Aorta (tissue), 5 donors: ENCODE measurements around the gene MTG1. TPM values are rescaled to one million over a fixed set of nuclear protein-coding genes. Genes with fewer than 3 reads are reported as not detected.
"Not testable (repeated sequence)": the region's sequence is repeated elsewhere in the genome, so short reads cannot be mapped to it uniquely, and the experiment has no call there.

ENCODE experiments used
- ATAC-seq: fragments of 200-7000 bp; cut with Tn5 transposase; one replicate; pipeline ENCODE4 v1.9.1; 2022; ENCODE audit warnings: moderate library complexity; ENCODE audit not compliant: low FRiP score
- DNase-seq, 2 donors: peaks; one replicate each; pipeline ENCODE4 v3.0.0-alpha.2; 2020
- H3K27ac ChIP-seq, 2 donors: one replicate each; pipeline ENCODE4 v1.5.1; 2013; ENCODE audit warnings: low read length in 2 of 2, mild to moderate bottlenecking in 2 of 2, moderate library complexity in 2 of 2, control low read depth in 1 of 2, inconsistent platforms in 1 of 2, low read depth in 1 of 2
- H3K27me3 ChIP-seq, 2 donors: one replicate each; pipeline ENCODE4 v1.6.1; 2013; ENCODE audit warnings: control low read depth in 1 of 2, low read length in 1 of 2, mild to moderate bottlenecking in 1 of 2, moderate library complexity in 1 of 2; ENCODE audit not compliant: insufficient read depth in 2 of 2, control insufficient read depth in 1 of 2
- H3K36me3 ChIP-seq, 2 donors: one replicate each; pipeline ENCODE4 v1.6.1; 2013; ENCODE audit warnings: control low read depth in 1 of 2, low read length in 1 of 2, mild to moderate bottlenecking in 1 of 2; ENCODE audit not compliant: insufficient read depth in 2 of 2, control insufficient read depth in 1 of 2
- H3K4me1 ChIP-seq, 2 donors: one replicate each; pipeline ENCODE4 v1.6.1; 2013; ENCODE audit warnings: low read length in 2 of 2, control low read depth in 1 of 2, mild to moderate bottlenecking in 1 of 2, moderate library complexity in 1 of 2; ENCODE audit not compliant: insufficient read depth in 2 of 2, control insufficient read depth in 1 of 2
- H3K4me3 ChIP-seq, 2 donors: one replicate each; pipeline ENCODE4 v1.5.1; 2013; ENCODE audit warnings: low read length in 2 of 2, control low read depth in 1 of 2, mild to moderate bottlenecking in 1 of 2
- H3K9me3 ChIP-seq: one replicate; pipeline ENCODE4 v1.6.1; 2013; ENCODE audit warnings: mild to moderate bottlenecking, low read length; ENCODE audit not compliant: control insufficient read depth
- WGBS, 2 donors: extraction: QIAGEN DNeasy Blood & Tissue Kit; methylation state at CpG; one replicate each; pipeline ENCODE4 v1.1.7; 2013; 5-methylcytosine and 5-hydroxymethylcytosine counted together
- intact Hi-C, 2 donors: fragments of 100-400 bp; cut with DNase I; formaldehyde crosslinking; loops; one replicate each; pipeline versions ENCODE4 v1.14.2 to v1.15.0; 2022
- microRNA-seq, 2 donors: library from miRNA; unstranded; fragments of <30 nt; microRNA quantifications; one replicate each; pipeline ENCODE4 v1.2.0, GENCODE V29; 2020
- polyA plus RNA-seq, 2 donors: library from polyadenylated mRNA; stranded (reverse); fragments of 200-250 nt; gene quantifications; one replicate each; pipeline ENCODE4 v1.2.3, GENCODE V29; 2013
- total RNA-seq, 2 donors: library from RNA; stranded (reverse); fragmentation: NEBNext Ultra II Directional; extraction: Animal tissue kit (Norgen Biotek cat#: 25700); gene quantifications; one replicate each; pipeline ENCODE4 v1.2.1, GENCODE V29; 2021
- donor health status: healthy with polysubstance abuse.
- donor health status: Bipolar disorder and iron deficiency.
- donor health status: DM: no; HTN: no; CAD: no.
- donor health status: DM: no; HTN: no; CAD: no.
- donor health status: DM: yes; HTN: yes; CAD: no.

The MTG1 gene
- total and polyA plus RNA-seq, 4 donors, result 13.1 to 39.3 (median 31.0) TPM

GRCh38 chr10:133467286-133467911 is 73.4 kb downstream of the MTG1 start:
- H3K36me3 ChIP-seq, result no peaks in the 10 kb centered on the region
- H3K4me1 ChIP-seq, result no peaks in the 10 kb centered on the region
- DNase-seq (peak in 1 of 2 donors; percentile 69), ATAC-seq (no peak)
- whole genome bisulfite sequencing, 2 donors, result 92% methylated on average over 17 of the region's 17 CpGs
- intact Hi-C loops, result no loop called here
- H3K27me3 ChIP-seq, result no peaks in the 10 kb centered on the region
- H3K4me3 ChIP-seq, result no peak overlapping the region
- H3K27ac ChIP-seq, result no peak overlapping the region
- H3K9me3 ChIP-seq, result no peaks in the 10 kb centered on the region

GRCh38 chr10:133469205-133469604 is 75.2 kb downstream of the MTG1 start:
- H3K4me1 ChIP-seq, H3K27me3 ChIP-seq, ATAC-seq, H3K27ac ChIP-seq, DNase-seq, intact Hi-C loops, H3K4me3 ChIP-seq, H3K36me3 ChIP-seq, H3K9me3 ChIP-seq: not testable (repeated sequence)
- 84 to 86% methylated on average over 3 of the region's 3 CpGs for WGBS, 2 donors

DNA sequence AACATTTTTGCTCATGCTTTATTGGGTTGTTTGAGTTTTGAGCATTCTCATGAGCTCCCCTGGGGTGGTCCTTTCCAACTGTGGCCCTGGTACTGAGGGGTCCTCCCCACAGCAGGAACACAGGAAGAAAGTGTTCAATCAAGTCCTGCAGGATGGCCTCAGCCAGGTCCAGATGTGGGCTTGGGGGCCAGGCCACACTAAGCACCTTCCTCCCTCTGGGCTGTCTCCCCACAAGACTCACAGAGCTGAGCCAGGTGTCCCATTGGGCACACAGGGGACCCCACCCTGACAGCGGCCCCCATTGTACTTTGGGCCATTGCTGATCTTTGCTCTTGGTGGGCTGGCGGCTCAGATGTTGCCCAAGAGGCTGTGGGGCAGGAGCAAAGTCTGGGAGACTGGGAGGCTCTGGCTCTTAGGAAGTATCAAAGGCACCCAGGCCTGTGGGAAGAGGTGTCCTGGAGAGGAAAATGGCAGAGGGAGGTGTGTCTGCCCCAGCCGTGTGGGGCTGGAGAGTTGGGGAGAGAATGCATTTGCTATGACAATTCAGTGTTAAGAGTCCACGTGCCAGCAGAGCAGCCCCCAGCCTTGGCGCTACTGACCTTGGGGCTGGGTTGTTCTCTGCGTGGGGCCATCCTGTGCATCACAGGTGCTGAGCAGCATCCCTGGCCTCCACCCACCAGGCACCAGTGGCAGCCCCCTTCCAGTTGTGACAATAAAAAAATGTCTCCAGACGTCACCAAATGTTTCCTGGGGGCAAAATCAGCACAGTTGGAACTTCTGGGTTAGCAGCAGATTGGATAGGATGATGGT is 77.5 kb downstream of the MTG1 start:
- Histone ChIP-seq H3K9me3 (no peaks in the 10 kb centered on the region), H3K4me3 (no peak overlapping the region), H3K27me3 (no peaks in the 10 kb centered on the region), H3K36me3 (no peaks in the 10 kb centered on the region), H3K4me1 (no peaks in the 10 kb centered on the region), H3K27ac (no peak overlapping the region)
- no peak for DNase-seq
- ATAC-seq, result no peak
- intact Hi-C loops, result no loop called here
- WGBS, 2 donors, result 76 to 83% methylated on average over 7 of the region's 7 CpGs

Small RNAs within 50 kb of the gene (microRNA-seq; reads per million reads assigned to microRNA genes)
- 0 to 0.60 reads per million in 2 donors for gene MIR3944

Other genes starting within 250 kb of the MTG1 start
- gene KNDC1, start 233.9 kb upstream of the MTG1 start, total RNA-seq, result under 1 TPM; 0.13 to 0.36 TPM
- under 1 TPM; 0.05 to 0.25 TPM for gene KNDC1, start 233.9 kb upstream of the MTG1 start, polyA plus RNA-seq
- gene UTF1, start 163.9 kb upstream of the MTG1 start, total RNA-seq, result not detected
- not detected for gene UTF1, start 163.9 kb upstream of the MTG1 start, polyA plus RNA-seq
- gene VENTX, start 156.3 kb upstream of the MTG1 start, total RNA-seq, result 1 to 10 TPM; 4.0 to 7.4 TPM
- 1 to 10 TPM; 1.0 to 1.3 TPM for gene VENTX, start 156.3 kb upstream of the MTG1 start, polyA plus RNA-seq
- gene ADAM8, start 117.3 kb upstream of the MTG1 start, total RNA-seq, result 10 to 100 TPM; 11.2 to 17.0 TPM
- 1 to 10 TPM; 1.0 to 1.3 TPM for gene ADAM8, start 117.3 kb upstream of the MTG1 start, polyA plus RNA-seq
- gene TUBGCP2, start 85.3 kb upstream of the MTG1 start, total RNA-seq, result 10 to 100 TPM; 40.0 to 49.1 TPM
- 100 to 1,000 TPM in 1 of 2 donors, 10 to 100 TPM in 1; 11.3 to 194 TPM for gene TUBGCP2, start 85.3 kb upstream of the MTG1 start, polyA plus RNA-seq
- gene ZNF511, start 85.2 kb upstream of the MTG1 start, total RNA-seq, result 10 to 100 TPM; 18.2 to 28.5 TPM
- gene ZNF511, start 85.2 kb upstream of the MTG1 start, polyA plus RNA-seq, result 10 to 100 TPM; 35.6 to 39.6 TPM
- not detected for gene CALY, start 57.3 kb upstream of the MTG1 start, total RNA-seq
- not detected for gene CALY, start 57.3 kb upstream of the MTG1 start, polyA plus RNA-seq
- not detected for gene PRAP1, start 46.8 kb upstream of the MTG1 start, total RNA-seq
- 10 to 100 TPM in 1 of 2 donors, under 1 TPM in 1; 0.49 to 51.6 TPM for gene PRAP1, start 46.8 kb upstream of the MTG1 start, polyA plus RNA-seq
- gene FUOM, start 36.1 kb upstream of the MTG1 start, total RNA-seq, result 10 to 100 TPM; 15.2 to 23.6 TPM
- 10 to 100 TPM; 26.3 to 54.8 TPM for gene FUOM, start 36.1 kb upstream of the MTG1 start, polyA plus RNA-seq
- 10 to 100 TPM; 34.3 to 48.9 TPM for gene ECHS1, start 20.8 kb upstream of the MTG1 start, total RNA-seq
- gene ECHS1, start 20.8 kb upstream of the MTG1 start, polyA plus RNA-seq, result 10 to 100 TPM; 56.1 to 93.7 TPM
- gene PAOX, start 14.9 kb upstream of the MTG1 start, total RNA-seq, result 1 to 10 TPM; 3.7 to 8.7 TPM
- gene PAOX, start 14.9 kb upstream of the MTG1 start, polyA plus RNA-seq, result 10 to 100 TPM in 1 of 2 donors, 1 to 10 TPM in 1; 2.1 to 11.3 TPM
- not detected for gene SPRN, start 30.5 kb downstream of the MTG1 start, total RNA-seq
- gene SPRN, start 30.5 kb downstream of the MTG1 start, polyA plus RNA-seq, result under 1 TPM in 1 of 2 donors, not detected in 1; 0.28 TPM
- gene SCART1, start 59.8 kb downstream of the MTG1 start, total RNA-seq, result 1 to 10 TPM; 5.4 to 7.3 TPM
- gene SCART1, start 59.8 kb downstream of the MTG1 start, polyA plus RNA-seq, result 1 to 10 TPM in 1 of 2 donors, not detected in 1; 2.4 TPM
- gene CYP2E1, start 133.2 kb downstream of the MTG1 start, total RNA-seq, result 1 to 10 TPM; 3.4 to 4.6 TPM
- gene CYP2E1, start 133.2 kb downstream of the MTG1 start, polyA plus RNA-seq, result 1 to 10 TPM in 1 of 2 donors, under 1 TPM in 1; 0.63 to 6.9 TPM
- under 1 TPM; 0.39 to 0.48 TPM for gene SYCE1, start 171.4 kb downstream of the MTG1 start, total RNA-seq
- 1 to 10 TPM in 1 of 2 donors, not detected in 1; 1.1 TPM for gene SYCE1, start 171.4 kb downstream of the MTG1 start, polyA plus RNA-seq
- not detected for gene FRG2B, start 232.6 kb downstream of the MTG1 start, total RNA-seq
- not detected for gene FRG2B, start 232.6 kb downstream of the MTG1 start, polyA plus RNA-seq